ENCODE results near the gene TENT5C.

The TENT5C gene

GRCh38 chr1:117636637-117637425, 31.0 kb downstream of the TENT5C start:
- no peak for DNase-seq (ENCODE audit: low read depth)

GRCh38 chr1:117638141-117638540, 32.3 kb downstream of the TENT5C start:
- DNase-seq (ENCODE audit: low read depth), result no peak

- no peak for DNase-seq (ENCODE audit: low read depth)
Observed at GRCh38 chr1:117638759-117639158, 32.9 kb downstream of the TENT5C start.

DNA sequence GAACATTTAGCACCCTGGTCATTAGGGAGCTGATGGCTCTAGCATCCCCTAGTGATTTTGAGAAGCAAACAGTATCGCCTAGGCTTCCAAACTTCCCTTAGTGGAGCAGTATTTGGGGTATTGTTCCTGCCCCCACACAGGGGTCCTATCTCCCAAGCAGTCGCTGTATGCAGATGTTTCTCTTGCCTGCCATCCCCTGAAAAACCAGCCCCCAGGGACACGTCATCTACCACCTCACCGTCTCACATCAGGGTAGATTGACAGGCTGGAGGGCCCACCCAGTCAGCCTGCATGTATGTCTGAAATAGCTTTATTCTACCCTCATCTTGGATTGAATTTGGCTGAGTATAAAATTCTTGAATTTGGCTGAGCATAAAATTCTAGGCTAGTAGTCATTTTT, 33.9 kb downstream of the TENT5C start:
- DNase-seq (ENCODE audit: low read depth), result no peak

DNA sequence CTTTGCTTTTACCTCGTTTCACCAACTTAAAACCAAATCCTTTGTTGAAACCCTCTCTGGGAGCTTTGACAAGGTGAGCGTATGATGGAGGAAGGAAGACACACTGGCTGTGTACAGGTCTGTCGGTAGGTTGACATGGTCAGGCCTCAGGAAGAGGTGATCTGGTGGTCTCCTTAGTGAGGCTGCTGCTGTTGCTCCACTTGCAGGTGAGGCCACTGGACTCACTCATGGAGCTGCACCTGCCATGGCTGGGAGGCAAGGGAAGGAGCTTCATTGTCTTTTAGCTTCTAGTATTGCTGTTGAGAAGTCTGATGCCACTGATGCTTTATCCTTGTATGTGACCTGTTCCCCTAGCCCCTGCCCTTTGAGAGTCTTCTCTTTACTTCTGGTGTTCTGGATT, 35.7 kb downstream of the TENT5C start:
- no peak for DNase-seq (ENCODE audit: low read depth)

DNA sequence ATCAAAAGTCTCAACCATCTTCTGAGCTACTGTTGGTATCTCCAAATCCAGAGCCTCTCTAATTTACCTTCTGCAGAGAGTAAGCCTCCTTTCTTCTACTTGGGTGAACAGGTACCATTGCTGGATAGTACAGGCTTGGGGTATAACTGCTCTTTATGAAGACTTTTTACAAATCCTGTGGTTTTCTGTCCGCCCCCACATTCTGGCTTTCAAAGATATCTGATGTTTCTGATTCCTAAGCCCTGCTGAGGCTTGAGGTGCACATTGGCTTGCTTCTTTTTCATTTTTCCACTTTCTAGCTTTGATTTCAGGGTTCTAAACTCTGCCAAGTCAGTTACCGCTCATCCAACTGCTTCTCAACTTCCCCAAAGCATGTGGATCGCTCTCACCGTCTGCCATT, 37.1 kb downstream of the TENT5C start:
- DNase-seq (ENCODE audit: low read depth), result no peak

DNA sequence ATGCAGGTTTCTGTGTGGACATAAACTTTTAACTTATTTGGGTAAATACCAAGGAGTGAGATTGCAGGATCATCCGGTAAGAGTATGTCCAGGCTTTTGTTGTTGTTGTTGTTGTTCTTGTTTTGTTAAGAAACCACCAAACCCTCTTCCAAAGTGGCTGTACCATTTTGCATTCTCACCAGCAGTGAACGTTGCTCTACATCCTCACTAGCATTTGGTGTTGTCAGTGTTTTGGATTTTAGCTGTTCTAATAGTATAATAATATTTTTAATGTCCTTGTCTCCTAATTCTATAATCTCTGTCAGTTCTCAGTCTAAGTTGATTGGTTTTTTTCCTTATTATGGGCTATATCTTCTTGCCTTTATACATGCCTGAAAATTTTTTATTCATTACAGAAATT, 37.8 kb downstream of the TENT5C start:
- no peak for DNase-seq (ENCODE audit: low read depth)

- no peak for DNase-seq (ENCODE audit: low read depth)
Observed at GRCh38 chr1:117644696-117645311, 39.0 kb downstream of the TENT5C start.

DNA sequence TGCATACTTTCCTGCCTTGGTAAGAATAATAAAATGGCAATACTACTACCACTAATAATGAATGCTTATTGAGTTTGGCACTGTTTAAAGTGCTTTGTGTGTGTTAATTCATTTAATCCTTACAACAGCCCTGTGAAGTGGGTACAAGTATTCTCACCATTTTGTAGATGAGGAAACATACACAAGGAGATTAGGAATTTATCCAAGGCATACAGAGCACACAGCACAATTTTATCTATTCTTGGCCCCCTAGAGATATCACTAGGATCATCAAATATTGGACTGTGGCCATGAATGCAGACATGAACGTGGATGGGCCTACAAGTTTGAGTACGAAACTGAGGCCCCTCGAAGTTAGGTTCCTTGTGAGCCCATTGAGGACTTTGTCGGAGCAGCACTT, 39.5 kb downstream of the TENT5C start:
- no peak for DNase-seq (ENCODE audit: low read depth)

DNA sequence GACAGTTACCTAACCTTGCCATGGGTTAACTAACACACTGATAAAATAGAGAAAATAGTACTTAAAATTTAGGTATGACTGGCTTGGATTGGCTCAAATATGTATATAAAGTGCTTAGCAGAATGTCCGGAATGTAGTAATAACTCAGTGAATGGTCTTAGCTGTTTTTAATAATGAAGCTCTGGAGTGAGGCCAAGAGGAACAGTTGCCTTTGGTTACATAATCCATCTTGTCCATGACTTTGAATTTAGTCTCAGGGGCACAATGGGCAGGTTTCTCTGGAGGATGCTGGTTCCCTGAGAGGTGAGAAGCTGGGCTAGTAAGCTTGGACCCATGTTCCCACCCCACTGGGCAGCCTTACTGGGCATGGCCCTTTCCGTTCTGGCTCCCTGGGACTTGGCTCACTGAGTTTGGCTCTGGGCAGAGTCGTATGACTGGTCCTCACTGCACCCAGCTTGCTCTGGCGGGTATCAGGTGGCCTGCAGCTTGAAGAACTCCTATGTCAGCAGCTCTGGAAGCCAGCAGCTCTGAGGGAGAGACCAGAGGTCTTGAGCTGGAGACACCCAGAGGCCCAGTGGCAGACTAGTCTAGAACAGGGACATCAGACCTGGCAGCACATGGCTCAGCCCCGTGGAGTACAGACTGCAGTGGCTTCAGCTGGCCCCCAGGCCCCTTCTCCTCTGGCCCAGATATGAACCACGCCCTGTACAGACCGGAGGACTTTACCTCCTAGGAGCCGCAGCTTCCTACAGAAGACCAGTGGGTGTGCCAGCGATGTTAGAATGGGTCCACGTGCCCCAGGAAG, 40.4 kb downstream of the TENT5C start:
- no peak for DNase-seq (ENCODE audit: low read depth)

DNA sequence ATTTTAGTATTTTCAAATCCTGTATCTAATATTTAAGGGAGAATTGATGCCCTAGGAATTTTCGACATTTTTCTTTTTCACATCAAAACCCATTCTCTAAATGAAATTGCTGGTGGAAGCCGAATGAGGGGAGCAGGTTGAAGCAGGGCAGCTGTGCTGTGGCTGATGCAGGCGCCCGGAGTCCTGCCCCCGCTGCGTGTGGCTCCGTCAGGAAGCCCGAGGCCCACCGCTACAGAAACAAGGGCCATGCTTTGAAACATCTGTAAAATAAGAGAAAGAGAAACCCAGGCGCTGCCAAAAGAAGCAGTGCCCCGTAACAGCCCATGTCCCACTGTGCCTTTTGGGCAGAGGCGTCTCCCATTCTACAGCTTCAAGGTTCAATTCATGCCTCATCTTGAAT, 41.1 kb downstream of the TENT5C start:
- DNase-seq (ENCODE audit: low read depth), result no peak

GRCh38 chr1:117648015-117648414, 42.2 kb downstream of the TENT5C start:
- no peak for DNase-seq (ENCODE audit: low read depth)

DNA sequence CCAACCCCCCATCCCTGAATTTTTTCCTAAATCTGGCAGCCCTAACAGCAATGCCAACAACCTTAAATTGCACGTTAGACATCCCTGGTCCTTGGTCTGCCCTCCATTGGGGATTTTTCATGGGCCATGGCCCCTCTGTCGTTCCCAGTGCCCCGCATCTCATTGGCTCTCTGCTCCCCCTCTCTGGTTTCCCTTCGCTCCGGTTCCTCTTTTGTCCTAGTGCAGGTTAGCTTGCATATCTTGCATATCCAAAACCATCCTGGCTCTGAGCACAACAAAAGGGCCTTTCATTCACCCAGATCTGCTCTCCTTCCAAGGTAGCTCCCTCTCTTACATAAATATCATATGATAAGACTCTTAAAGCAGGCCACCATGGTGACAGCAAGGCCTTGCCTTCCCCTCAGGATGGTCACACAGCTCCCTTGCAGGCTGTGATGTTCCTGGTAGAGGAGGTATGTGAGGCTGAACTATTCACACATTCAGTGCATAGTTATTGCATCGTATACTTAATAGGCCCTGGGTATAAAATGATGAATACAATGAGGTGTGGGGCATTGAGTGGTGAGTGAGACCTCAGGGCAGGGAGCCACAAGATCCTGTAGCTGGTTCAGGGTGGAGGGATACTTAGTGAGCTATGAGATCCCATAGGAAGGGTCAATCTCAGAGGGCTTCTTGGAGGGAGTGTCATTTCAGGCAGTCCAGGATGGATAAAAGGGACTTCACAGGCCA, 45.2 kb downstream of the TENT5C start:
- no peak for DNase-seq (ENCODE audit: low read depth)

- DNase-seq (ENCODE audit: low read depth), result no peak
Observed at GRCh38 chr1:117651616-117652015, 45.8 kb downstream of the TENT5C start.

DNA sequence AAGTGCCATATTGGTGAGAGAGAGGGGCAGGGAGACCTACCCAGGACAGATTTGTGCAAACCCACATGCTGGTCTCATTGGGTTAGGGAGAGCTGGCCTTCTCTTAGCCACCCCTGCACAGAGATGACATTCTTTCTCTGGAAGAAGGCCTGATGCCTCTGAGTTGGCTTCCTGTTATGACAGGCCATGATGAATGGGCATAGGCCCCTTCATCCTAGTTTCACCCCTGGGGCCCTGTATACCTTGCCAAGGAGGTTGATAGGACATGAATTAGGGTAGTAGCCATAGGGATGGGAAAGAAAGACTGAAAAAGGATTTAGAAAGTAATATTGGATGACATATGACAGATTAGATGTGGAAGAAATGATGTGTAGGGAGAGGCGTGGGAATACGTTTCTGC, 46.6 kb downstream of the TENT5C start:
- no peak for DNase-seq (ENCODE audit: low read depth)

- no peak for DNase-seq (ENCODE audit: low read depth)
Observed at GRCh38 chr1:117653195-117653594, 47.3 kb downstream of the TENT5C start.

- DNase-seq (ENCODE audit: low read depth), result no peak
Observed at GRCh38 chr1:117653732-117654492, 48.1 kb downstream of the TENT5C start.

- DNase-seq (ENCODE audit: low read depth), result no peak
Observed at GRCh38 chr1:117654493-117655219, 48.8 kb downstream of the TENT5C start.

- DNase-seq (ENCODE audit: low read depth), result no peak
Observed at GRCh38 chr1:117655220-117655577, 49.4 kb downstream of the TENT5C start.

DNA sequence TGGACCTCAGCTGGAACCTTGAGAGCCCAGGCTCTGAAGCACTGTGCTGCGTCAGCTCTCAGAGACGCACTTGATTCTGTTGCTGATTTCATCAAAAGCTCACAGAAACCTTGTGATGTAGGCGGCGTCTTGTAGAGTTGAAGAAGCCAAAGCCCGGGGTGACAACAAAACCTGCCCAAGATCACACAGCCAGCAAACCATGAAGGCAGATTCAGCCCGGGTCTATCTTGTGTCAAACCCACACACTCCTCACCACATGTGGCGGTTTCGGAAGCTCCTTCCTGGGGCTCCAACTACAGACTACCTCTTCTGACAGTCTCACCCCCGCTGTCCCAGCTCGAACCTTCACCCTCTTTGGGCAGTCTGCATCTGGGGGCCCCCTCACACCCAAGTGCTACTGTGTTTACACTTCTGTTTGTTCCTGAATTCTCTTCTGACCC, 50.4 kb downstream of the TENT5C start:
- DNase-seq (ENCODE audit: low read depth), result no peak

- DNase-seq (ENCODE audit: low read depth), result peak; percentile 42
Observed at GRCh38 chr1:117657031-117657430, 51.2 kb downstream of the TENT5C start.

Measured in HS-27A (cell line).